ENCODE measurements around the gene TTC33.

TTC33 gene

DNA sequence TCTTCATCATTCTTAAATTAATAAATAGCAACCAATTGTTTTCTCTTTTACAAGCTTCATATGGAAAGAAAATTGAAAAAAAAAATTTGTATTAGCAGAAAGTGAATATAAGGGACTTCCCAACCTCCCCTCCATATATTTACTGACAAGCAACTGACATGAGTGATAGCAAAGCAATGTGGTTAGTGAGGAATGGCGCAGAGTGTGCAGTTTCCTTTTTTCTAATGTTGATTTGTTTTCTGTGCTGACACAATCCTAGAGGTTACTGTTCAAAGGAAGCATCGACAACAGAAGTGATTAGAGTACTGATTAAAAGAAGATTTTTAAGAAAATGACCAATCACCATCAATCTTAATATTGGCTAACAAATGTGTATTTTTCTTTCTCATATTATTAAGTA, 77.7 kb downstream of the TTC33 start:
- TF ChIP-seq, protein P1, sequence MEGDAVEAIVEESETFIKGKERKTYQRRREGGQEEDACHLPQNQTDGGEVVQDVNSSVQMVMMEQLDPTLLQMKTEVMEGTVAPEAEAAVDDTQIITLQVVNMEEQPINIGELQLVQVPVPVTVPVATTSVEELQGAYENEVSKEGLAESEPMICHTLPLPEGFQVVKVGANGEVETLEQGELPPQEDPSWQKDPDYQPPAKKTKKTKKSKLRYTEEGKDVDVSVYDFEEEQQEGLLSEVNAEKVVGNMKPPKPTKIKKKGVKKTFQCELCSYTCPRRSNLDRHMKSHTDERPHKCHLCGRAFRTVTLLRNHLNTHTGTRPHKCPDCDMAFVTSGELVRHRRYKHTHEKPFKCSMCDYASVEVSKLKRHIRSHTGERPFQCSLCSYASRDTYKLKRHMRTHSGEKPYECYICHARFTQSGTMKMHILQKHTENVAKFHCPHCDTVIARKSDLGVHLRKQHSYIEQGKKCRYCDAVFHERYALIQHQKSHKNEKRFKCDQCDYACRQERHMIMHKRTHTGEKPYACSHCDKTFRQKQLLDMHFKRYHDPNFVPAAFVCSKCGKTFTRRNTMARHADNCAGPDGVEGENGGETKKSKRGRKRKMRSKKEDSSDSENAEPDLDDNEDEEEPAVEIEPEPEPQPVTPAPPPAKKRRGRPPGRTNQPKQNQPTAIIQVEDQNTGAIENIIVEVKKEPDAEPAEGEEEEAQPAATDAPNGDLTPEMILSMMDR (IDR thresholded peaks at IDR 0.05), result no peak

DNA sequence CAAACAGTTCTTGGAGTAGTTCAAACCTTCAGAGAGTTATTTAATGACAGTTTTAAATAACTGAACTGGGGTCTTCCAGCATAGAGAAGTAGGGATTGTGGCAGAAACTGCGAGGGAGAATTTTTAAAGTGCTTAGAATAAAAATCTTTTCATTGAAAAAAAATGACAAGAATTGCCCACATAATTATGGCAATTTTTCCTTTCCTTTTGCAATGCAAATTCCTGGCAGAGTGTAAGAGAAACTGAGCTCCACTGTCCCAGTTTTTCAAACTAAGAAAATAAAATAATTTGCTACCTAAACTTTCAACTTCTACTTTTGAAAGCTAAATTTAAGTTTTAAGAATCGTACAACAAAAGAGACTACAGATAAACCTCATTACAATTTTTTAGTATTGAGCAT, 78.3 kb downstream of the TTC33 start:
- TF ChIP-seq, protein P1 (IDR thresholded peaks at IDR 0.05), result no peak

DNA sequence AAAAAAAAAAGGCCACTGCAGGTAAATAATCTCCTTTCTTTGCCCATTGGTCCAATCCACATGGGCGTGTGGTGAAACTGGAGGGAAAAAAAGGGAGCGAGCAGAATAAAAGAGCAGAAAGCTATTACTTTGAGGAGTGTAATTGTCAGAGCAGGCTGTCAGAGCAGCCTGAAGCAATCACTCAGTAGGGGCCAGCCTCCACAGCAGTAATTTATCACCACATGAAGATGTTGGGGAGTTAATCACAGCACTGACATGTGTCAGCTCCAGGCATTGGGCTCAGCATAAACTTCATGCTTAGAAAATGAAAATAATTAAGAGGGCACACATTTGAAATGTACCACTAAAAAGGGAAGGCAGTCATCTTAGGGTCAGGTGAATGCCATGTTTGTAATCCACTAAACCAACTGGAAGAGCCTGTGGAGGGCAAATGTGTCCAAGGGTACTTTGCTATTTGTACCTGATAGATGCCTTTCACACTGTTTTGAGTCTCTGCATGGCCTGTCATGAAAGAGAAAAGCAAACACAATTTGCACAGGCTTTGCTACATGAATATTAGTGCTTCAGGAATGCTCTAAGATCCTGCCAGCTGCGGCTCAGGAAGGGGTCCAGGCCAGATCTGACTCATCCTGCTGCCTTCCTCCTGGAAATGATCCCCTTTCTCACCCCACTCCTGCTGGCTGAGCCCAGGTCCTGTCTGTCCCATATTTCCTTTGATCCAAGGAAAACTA, 79.0 kb downstream of the TTC33 start:
- TF ChIP-seq, protein P1 (IDR thresholded peaks at IDR 0.05), result no peak

DNA sequence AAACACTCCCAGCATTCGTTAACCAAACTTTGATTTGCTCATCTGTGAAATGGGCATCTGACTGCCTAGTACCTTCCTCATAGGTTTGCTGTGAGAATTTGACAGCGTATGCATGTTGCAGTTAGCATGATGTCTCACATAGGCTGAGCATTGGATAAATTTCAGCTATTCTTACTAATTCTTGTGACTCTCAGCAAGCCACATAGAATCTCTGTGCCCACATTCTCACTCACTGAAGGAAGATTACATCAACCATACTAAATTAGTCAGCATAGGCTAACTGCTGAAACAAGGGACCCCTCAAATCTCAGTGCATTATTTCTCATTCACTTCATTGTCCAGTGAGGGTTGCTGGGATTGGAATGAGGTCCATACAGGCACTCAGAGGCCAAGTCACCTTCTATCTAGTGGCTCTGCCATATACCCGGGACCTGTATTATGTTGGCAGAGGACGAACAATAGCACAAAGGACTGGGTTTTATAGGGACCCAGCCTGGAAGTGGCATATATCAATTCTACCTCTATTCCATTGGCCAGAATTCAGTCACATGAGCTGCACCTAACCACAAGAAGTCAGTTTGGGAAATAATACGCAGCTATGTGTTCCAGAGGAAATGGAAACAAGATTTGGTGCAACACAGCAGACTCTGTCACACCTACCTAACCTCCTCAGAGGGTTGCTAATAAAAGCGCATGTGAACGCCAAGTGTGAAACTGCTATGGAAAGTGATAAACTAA, 80.2 kb downstream of the TTC33 start:
- TF ChIP-seq, protein P1 (IDR thresholded peaks at IDR 0.05), result no peak

DNA sequence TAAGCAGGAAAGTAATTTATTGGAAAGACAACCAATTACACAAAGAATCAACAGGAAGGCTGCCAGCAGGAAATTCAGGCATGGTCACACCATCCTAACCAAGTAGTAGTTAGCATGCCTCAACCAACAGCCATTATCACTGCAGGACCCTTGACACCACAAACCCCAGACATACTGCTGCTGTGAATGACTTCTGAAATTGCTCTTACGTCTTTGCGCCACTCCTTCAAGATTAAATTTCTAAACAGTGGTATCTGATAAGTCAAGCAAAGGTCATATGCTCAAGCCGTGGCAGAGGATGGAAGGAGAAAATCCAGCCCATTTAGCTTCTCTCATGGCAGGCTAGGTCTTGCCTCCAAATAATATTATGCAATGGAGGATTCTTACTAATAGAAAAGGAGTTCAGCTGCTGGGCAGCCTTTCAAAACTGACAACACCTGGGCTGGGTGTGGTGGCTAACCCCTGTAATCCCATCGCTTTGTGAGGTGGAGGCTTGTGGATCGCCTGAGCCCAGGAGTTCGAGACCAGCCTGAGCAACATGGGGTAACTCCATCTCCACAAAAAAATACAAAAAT, 81.0 kb downstream of the TTC33 start:
- TF ChIP-seq, protein P1 (IDR thresholded peaks at IDR 0.05), result no peak

DNA sequence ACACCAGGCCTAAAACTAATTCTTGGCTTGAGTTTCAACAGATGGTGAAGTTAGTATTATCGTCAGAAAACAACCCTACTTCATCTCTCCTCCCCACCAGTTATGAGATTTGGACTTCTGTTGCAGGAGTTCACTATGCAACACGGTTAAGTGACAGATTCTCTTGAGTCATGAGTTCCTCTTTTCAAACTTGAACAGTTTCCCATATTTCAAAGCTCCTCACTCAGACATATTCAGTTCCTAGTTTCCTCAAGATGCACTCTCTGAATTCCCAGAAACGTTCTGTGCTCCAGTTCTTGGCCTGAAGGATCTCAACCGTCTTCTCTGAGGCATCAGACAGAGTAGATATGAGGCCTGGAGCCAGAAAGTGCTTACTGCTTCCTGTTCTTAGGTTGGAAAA, 83.3 kb downstream of the TTC33 start:
- TF ChIP-seq, protein P1 (IDR thresholded peaks at IDR 0.05), result no peak

DNA sequence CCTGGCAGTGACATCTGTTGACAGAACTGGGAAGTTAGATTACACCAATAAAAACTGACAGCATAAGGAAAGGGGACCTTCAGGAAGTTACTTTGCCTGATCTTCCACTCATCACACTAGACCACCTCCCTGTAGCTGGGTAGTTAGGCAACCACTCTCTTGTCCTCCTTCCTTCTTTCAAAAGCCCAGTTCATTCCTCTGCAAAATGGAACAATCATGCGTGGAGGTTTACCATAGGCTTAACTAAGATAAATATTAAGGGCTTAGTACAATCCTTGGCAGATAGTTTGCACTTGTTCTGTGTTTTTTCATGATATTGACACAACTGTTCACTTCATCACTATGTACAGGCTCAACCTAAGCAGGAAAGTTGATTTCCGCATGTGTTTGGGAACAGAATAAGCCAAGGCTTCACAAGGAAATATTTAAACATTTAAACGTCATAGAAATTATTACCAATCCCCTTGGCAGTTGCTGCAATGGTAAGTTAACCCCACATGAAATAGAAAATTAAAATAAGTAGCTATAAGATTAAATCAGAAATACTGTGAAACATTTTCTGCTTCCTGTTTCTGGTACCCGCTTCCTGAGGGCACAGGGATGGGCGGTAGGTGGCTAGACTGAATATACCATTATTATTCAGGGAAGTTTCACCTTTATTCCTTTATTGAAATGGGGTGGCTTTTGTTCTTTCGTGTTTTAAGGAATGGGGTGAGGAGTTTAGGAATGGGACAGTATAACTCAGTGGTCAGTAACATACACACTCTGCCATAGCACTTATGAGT, 86.0 kb downstream of the TTC33 start:
- TF ChIP-seq, protein P1 (IDR thresholded peaks at IDR 0.05), result no peak

Measured in LNCAP (cell line).